Activated CD8-positive, alpha-beta memory T cell treated with anti-CD3 and anti-CD28 coated beads, Interleukin-2, amount 50 U/mL, for 48 hours (primary cell): ENCODE measurements around the gene GTF2IRD2.
"Not testable (repeated sequence)": the region's sequence is repeated elsewhere in the genome, so short reads cannot be mapped to it uniquely, and the experiment has no call there.

Experiments used
- DNase-seq: peaks from one replicate; pipeline ENCODE4 v3.0.0-alpha.2; 2020

GTF2IRD2 gene

DNA sequence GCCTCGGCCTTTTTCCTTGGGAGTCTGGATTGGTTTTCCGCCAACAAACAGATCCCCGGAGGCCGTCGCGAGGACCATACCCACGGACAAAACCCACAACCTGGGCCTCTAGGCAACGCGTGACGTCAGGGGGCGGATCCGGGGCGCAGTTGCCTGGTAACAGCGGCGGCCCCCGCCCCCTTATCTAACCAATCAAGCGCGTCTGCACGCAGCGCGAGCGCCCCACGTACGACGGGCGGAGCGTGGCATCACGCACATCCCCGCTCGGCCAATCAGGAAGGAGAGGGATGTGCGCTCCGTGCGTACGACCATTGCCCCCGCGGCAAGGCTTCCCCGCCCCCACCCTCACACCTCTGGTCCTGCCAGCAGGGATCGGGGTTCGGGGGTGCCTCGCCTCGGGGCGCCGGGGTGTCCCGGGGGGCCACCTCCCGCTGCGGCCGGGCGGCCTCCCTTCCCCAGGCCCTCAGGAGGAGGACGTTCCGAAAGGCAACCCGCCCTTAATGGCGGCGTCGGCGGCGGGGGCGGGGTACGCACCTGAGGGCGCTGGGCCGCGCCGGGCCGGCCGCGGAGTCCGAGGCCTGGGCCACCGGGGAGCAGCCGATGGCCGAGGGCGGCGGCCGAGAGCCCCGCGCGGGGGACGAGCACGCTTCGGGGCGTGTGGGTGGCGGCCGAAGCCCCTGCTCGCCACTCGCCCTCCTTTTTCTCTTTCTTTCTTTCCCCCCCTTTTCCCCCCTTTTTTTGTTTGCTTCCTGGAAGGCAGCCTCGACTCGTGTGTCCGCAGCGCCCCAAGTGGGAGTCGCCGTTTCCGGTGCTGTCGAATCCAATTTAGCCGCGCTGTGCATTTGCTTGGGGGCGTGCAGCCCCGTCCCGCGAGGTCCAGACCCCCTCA, at the start of gene GTF2IRD2:
Gene GTF2IRD2 (minus strand): TSS at position 773 of the 889 bp plus-strand sequence. CDS start 15,227 bp downstream, outside the sequence.
- DNase-seq, result not testable (repeated sequence)

- peak; percentile 89 for DNase-seq
These were observed 39.0 kb upstream of the GTF2IRD2 start for GRCh38 chr7:74890158-74891123.

- not testable (repeated sequence) for DNase-seq
These were observed 38.2 kb upstream of the GTF2IRD2 start for GRCh38 chr7:74889518-74890129.

DNA sequence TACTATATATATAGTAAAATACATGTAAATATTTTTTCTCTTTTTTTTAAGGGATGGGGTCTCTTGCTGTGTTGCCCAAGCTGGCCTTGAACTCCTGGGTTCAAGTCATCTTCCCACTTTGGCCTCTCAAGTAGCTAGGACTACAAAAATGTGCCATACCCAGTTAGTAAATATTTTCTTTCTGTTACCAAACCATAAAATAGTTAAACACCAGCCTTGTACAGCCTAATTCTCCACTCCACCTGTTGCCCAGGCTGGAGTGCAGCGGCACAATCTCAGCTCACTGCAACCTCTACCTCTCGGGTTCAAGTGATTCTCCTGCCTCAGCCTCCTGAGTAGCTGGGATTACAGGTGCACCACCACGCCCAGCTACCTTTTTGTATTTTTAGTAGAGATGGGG, 33.9 kb upstream of the GTF2IRD2 start:
- not testable (repeated sequence) for DNase-seq

- not testable (repeated sequence) for DNase-seq
These were observed 30.7 kb upstream of the GTF2IRD2 start for GRCh38 chr7:74882110-74882509.

DNA sequence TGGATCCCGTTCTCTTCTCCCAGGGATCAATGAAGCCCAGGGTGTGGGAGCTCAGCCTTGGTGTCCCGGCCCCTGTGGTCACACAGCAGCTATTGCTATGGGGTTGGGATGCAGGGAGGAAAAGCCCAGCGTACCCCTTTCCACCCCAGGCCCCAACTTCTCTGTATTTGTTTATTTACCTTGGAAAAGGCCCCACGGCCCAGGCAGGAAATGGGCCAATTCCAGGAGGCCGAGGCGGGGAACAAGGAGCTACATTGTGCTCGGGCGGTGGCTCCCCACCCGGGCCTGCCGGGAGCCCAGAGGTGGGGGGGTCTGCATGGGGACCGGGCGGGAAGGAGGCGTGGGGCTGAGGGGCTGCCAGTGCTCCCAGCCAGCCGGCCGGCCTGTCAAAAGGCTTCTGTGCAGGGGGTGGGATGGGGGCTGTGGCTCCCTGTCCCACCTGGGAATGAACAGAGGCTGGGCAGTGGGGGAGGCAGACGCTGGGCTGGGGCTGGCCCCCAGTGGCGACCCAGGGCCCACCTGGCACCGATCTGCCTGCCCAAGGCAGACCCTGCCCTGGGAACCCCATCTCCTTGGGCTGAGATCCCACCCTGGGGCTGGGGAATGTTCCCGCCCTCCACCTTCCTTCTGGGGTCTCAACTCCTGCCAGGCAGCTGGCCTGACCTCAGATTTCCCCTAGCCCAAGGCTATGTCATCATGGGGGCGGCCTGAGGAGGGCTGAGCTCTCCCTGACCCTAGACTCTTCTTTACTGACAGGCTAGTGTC, 23.5 kb upstream of the GTF2IRD2 start:
- DNase-seq, result not testable (repeated sequence)

DNA sequence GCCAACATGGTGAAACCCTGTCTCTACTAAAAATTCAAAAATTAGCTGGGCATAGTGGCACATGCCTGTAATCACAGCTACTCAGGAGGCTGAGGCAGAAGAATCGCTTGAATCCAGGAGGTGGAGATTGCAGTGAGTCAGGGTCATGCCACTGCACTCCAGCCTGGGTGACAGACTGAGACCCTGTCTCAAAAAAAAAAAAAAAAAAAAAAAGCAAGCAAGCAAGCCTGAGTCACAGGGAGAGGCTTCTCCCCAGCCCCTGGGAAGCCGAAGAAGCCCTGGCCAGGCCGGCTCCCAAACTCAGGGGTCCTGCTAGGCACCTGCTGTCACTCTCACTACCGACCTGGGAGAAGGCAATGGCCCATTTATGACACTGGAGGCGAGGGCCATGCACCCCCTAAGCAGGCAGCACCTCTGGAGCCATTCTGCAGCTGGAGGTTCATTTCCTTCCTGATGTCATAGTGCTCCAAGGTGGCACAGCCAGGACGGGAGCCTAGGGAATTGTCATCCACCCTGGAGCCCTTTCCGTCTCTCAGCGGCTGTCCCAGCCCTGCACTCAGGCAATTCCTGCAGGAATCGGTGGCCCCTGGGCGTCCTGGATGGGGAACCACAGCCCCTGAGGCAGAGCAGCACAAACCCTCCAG, 22.8 kb upstream of the GTF2IRD2 start:
- DNase-seq, result not testable (repeated sequence)

DNA sequence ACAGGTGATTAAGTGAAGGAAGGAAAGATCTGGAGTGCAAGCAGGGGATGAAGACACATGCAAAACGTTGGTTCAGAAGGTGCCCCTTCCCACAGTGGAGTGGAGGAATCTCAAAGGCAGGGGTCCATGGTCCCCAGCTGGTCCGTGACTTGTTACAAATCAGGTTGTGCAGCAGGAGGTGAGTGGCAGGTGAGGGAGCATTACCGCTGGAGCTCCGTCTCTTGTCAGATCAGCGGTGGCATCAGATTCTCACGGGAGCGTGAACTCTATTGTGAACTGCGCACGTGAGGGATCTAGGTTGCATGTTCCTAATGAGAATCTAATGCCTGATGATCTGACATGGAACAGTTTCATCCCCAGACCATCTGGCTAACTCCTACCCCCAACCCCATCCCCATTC, 21.1 kb upstream of the GTF2IRD2 start:
- not testable (repeated sequence) for DNase-seq

DNA sequence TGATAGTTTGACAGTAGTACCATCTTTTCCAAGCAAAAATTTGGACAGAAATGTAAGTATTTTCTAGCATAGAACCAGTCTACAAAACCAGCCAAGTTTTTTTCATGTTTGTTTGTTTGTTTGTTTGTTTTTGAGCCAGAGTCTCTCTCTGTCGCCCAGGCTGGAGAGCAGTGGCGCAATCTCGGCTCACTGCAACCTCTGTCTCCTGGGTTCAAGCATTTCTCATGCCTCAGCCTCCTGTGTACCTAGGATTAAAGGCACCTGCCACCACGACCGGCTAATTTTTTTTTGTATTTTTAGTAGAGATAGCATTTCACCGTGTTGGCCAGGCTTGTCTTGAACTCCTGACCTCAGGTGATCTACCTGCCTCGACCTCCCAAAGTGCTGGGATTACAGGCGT, 14.4 kb upstream of the GTF2IRD2 start:
- DNase-seq, result not testable (repeated sequence)

DNA sequence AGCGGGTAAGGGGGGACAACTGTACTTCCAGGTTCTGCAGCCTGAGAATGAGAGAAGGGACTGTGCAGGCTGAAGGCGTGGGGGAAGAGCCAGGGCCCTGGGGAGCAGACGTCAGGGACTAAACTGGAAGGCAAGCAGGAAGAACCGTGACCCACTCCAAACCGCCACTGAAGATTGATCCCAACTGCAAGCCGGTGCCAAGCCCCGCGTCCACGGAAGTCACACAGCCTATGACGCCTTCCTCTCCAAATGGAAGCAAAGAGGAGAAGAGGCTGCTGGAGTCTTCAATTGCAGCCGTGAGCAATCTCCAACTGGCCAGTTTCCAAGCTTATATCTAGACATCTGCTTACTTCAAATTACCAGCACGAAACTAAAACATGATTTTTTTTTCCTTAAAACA, 1.6 kb downstream of the GTF2IRD2 start:
- DNase-seq, result not testable (repeated sequence)

DNA sequence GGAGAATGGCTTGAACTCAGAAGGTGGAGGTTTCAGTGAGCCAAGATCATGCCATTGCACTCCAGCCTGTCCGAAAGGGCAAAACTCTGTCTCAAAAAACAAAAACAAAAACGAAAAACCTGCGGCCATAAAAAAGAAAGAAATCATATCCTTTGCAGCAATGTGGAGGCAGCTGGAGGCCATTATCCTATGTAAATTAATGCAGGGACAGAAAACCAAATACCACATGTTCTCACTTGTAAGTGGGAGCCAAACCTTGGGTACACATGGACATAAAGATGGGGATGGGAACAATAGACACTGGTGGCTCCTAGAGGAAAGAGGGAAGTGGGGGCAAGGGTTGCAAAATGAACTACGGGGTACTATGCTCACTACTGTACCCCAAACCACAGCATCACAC, 21.0 kb downstream of the GTF2IRD2 start:
- not testable (repeated sequence) for DNase-seq

DNA sequence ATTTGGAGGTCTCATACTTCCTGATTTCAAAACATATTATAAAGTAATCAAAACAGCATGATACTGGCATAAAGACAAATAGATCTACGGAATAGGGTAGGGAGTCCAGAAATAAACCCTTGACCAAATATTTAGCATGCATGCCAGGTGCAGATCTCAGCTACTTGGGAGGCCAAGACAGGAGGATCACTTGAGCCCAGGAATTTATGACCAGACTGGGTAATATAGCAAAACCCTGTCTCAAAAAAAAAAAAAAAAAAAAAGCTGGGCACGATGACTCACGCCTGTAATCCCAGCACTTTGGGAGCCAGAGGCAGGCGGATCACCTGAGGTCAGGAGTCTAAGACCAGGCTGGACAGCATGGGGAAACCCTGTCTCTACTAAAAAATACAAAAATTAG, 21.4 kb downstream of the GTF2IRD2 start:
- DNase-seq, result not testable (repeated sequence)

DNA sequence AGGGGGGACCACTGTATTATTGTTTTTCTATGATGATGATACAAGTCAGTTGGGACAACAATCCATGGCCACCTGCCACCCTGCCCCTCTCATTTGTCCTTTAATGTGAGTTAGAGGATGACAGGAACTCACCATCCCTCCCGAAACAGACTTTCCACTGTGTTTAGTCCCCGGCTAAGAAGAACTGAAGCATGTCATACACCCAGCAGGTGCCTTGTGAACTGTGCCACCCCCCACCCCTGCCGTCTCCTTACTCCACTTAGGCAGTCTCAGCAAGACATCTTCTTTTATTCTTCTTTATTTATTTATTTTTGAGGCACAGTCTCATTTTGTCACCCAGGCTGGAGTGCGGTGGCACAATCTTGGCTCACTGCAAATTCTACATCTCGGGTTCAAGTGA, 30.1 kb downstream of the GTF2IRD2 start:
- not testable (repeated sequence) for DNase-seq

GRCh38 chr7:74820146-74820805, 31.1 kb downstream of the GTF2IRD2 start:
- DNase-seq, result not testable (repeated sequence)

DNA sequence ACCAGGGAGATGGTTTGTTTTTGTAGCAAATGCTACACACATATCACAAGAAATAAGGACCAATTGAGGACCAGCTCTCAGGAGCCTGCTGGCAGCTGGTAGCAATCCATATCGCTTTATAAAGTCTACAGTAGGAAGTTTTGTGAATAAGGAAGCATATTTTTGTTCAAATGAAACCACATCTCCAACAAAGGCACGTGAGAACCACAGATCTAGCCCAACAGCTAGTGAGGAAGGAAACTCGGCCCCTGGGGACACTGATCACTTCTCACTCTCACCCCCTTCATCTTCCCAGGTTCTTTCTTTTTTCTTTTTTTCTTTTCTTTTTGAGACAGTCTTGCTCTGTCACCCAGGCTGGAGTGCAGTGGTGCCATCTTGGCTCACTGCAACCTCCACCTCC, 35.5 kb downstream of the GTF2IRD2 start:
- not testable (repeated sequence) for DNase-seq

DNA sequence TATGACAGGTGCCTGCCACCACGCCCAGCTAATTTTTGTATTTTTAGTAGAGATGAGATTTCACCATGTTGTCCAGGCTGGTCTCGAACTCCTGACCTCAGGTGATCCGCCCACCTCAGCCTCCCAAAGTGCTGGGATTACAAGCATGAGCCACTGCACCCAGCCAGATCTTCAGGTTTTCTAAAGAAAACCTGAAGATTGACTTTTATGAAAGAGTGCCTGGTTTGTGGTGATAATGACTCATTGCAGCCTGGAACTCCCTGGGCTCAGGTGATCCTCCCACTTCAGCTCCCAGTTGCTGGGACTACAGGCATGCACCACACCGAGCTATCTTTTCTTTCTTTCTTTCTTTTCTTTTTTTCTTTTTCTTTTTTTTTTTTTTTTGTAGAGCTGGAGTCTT, 52.8 kb downstream of the GTF2IRD2 start:
- DNase-seq, result not testable (repeated sequence)

GRCh38 chr7:74797848-74798622, 53.4 kb downstream of the GTF2IRD2 start:
- not testable (repeated sequence) for DNase-seq

GRCh38 chr7:74789200-74789736, 62.1 kb downstream of the GTF2IRD2 start:
- DNase-seq, result not testable (repeated sequence)

DNA sequence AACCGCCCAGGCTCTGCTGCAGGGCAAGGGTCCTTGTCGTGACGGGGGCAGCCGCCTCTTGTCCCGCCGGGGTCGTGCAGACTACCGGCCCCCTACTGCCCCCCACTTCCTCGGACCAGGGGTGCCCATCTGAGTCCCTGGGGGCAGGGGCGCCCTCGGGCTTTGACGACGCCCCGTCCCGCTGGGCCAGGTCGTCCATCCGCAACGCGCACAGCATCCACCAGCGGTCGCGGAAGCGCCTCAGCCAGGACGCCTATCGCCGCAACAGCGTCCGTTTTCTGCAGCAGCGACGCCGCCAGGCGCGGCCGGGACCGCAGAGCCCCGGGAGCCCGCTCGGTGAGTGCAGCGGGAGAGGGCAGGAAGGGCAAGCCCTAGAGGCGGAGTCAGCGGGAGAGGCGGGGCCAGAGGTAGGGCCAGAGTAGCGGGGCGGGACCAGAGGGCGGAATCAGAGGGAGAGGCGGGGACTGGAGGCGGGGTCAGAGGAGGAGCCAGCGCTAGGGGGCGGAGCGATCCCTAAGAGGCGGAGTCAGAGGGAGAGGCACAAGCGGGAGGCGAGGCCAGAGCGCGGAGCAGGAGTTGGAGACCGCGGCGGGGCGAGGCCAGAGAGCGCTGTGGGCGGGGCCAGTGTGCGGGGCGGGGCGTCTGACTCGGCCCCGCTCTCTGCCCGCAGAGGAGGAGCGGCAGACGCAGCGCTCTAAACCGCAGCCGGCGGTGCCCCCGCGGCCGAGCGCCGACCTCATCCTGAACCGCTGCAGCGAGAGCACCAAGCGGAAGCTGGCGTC, 62.8 kb downstream of the GTF2IRD2 start:
- peak; percentile 98 for DNase-seq
